Thymus (tissue), 11 donors: Measurements from ENCODE around the gene DISP2. TPM values are rescaled to one million over a fixed set of nuclear protein-coding genes. Genes with fewer than 3 reads are reported as not detected.

Experiments used
- DNase-seq, 9 donors: peaks; one replicate each; pipeline ENCODE4 v3.0.0-alpha.2; 2013; ENCODE audit warnings: low spot score in 9 of 9, low read depth in 6 of 9, missing footprints in 1 of 9
- H3K27ac ChIP-seq, 2 donors: one replicate each; pipeline ENCODE4 v1.5.1; 2013; ENCODE audit warnings: control low read depth in 1 of 2, low read depth in 1 of 2, low read length in 1 of 2, mild to moderate bottlenecking in 1 of 2, moderate library complexity in 1 of 2
- H3K27me3 ChIP-seq, 2 donors: one replicate each; pipeline ENCODE4 v1.5.1; 2013; ENCODE audit warnings: low read length in 1 of 2; ENCODE audit not compliant: control insufficient read depth in 2 of 2, insufficient read depth in 1 of 2
- H3K36me3 ChIP-seq, 2 donors: one replicate each; pipeline ENCODE4 v1.5.1; 2013; ENCODE audit warnings: low read length in 1 of 2, mild to moderate bottlenecking in 1 of 2, moderate library complexity in 1 of 2; ENCODE audit not compliant: control insufficient read depth in 2 of 2, insufficient read depth in 2 of 2
- H3K4me1 ChIP-seq, 2 donors: one replicate each; pipeline ENCODE4 v1.5.1; 2013; ENCODE audit warnings: low read length in 2 of 2; ENCODE audit not compliant: control insufficient read depth in 2 of 2, insufficient read depth in 2 of 2
- H3K4me3 ChIP-seq, 2 donors: one replicate each; pipeline ENCODE4 v1.5.1; 2013; ENCODE audit warnings: low read length in 2 of 2, control low read depth in 1 of 2, mild to moderate bottlenecking in 1 of 2
- H3K9me3 ChIP-seq, 2 donors: one replicate each; pipeline ENCODE4 v1.5.1; 2013; ENCODE audit warnings: low read length in 1 of 2, mild to moderate bottlenecking in 1 of 2; ENCODE audit not compliant: control insufficient read depth in 2 of 2, insufficient read depth in 1 of 2
- WGBS: extraction: QIAGEN DNeasy Blood & Tissue Kit; methylation state at CpG from one replicate; pipeline ENCODE4 v1.1.7; 2013; 5-methylcytosine and 5-hydroxymethylcytosine counted together
- polyA plus RNA-seq: library from polyadenylated mRNA; stranded (reverse); fragments of 200-250 nt; gene quantifications from one replicate; pipeline ENCODE4 v1.2.3, GENCODE V29; 2013
- total RNA-seq: library from RNA; stranded (reverse); fragments of 120-200 nt; gene quantifications from one replicate; pipeline ENCODE4 v1.2.4, GENCODE V29; 2013
- donor health status: healthy.

Gene DISP2
- total and polyA plus RNA-seq, 2 donors = 0.19 to 0.55 TPM

- Histone ChIP-seq H3K9me3 (no peaks in the 10 kb centered on the region), H3K27ac (no peak overlapping the region), H3K36me3 (no peaks in the 10 kb centered on the region), H3K27me3 (no peaks in the 10 kb centered on the region), H3K4me1 (peaks cover 0 to 3% of the 10 kb centered on the region in 2 donors), H3K4me3 (no peak overlapping the region)
- no peak for DNase-seq
- 91% methylated on average over 10 of the region's 10 CpGs for WGBS
These were observed 12.7 kb upstream of the DISP2 start for GRCh38 chr15:40345225-40345866.

- Histone ChIP-seq H3K4me1 (no peaks in the 10 kb centered on the region), H3K36me3 (no peaks in the 10 kb centered on the region), H3K27ac (no peak overlapping the region), H3K4me3 (no peak overlapping the region), H3K9me3 (no peaks in the 10 kb centered on the region), H3K27me3 (no peaks in the 10 kb centered on the region)
- WGBS = 97% methylated on average over 6 of the region's 6 CpGs
- DNase-seq = no peak
These were observed 12.0 kb upstream of the DISP2 start for GRCh38 chr15:40345867-40346578.

- DNase-seq = no peak
- Histone ChIP-seq H3K9me3 (no peaks in the 10 kb centered on the region), H3K27ac (no peak overlapping the region), H3K4me1 (no peaks in the 10 kb centered on the region), H3K27me3 (no peaks in the 10 kb centered on the region), H3K36me3 (no peaks in the 10 kb centered on the region), H3K4me3 (no peak overlapping the region)
- WGBS = 96% methylated on average over 15 of the region's 15 CpGs
These were observed 11.2 kb upstream of the DISP2 start for GRCh38 chr15:40346579-40347558.

- WGBS = 93% methylated on average over 11 of the region's 11 CpGs
- Histone ChIP-seq H3K9me3 (no peaks in the 10 kb centered on the region), H3K36me3 (no peaks in the 10 kb centered on the region), H3K27me3 (no peaks in the 10 kb centered on the region), H3K4me3 (no peak overlapping the region), H3K4me1 (no peaks in the 10 kb centered on the region), H3K27ac (no peak overlapping the region)
- DNase-seq = no peak
These were observed 10.2 kb upstream of the DISP2 start for GRCh38 chr15:40347559-40348473.

GRCh38 chr15:40348474-40348870, 9.5 kb upstream of the DISP2 start:
- Histone ChIP-seq H3K9me3 (no peaks in the 10 kb centered on the region), H3K27me3 (no peaks in the 10 kb centered on the region), H3K4me3 (no peak overlapping the region), H3K4me1 (no peaks in the 10 kb centered on the region), H3K36me3 (no peaks in the 10 kb centered on the region), H3K27ac (no peak overlapping the region)
- 91% methylated on average over 5 of the region's 5 CpGs for WGBS
- DNase-seq = no peak

- no peak overlapping the region for H3K27ac ChIP-seq
These were observed 8.9 kb upstream of the DISP2 start for GRCh38 chr15:40349163-40349562.

GRCh38 chr15:40352281-40352901, 5.6 kb upstream of the DISP2 start:
- H3K36me3 ChIP-seq = no peaks in the 10 kb centered on the region
- H3K27me3 ChIP-seq = peaks cover 0 to 2% of the 10 kb centered on the region in 2 donors
- H3K4me1 ChIP-seq = peaks cover 0 to 9% of the 10 kb centered on the region in 2 donors
- H3K27ac ChIP-seq = no peak overlapping the region
- 97% methylated on average over 7 of the region's 7 CpGs for WGBS
- DNase-seq = no peak
- H3K9me3 ChIP-seq = no peaks in the 10 kb centered on the region
- H3K4me3 ChIP-seq = no peak overlapping the region

More at GRCh38 chr15:40349163-40349562, 8.9 kb upstream of the DISP2 start:
- WGBS = 99% methylated on average over 5 of the region's 5 CpGs
- peaks cover 0 to 2% of the 10 kb centered on the region in 2 donors for H3K27me3 ChIP-seq
- H3K4me1 ChIP-seq = peaks cover 0 to 2% of the 10 kb centered on the region in 2 donors
- H3K4me3 ChIP-seq = no peak overlapping the region
- H3K36me3 ChIP-seq = no peaks in the 10 kb centered on the region
- DNase-seq = no peak
- H3K9me3 ChIP-seq = no peaks in the 10 kb centered on the region

- Histone ChIP-seq H3K9me3 (no peaks in the 10 kb centered on the region), H3K36me3 (no peaks in the 10 kb centered on the region), H3K4me1 (peaks cover 4 to 19% of the 10 kb centered on the region in 2 donors), H3K4me3 (no peak overlapping the region), H3K27me3 (peaks cover 0 to 8% of the 10 kb centered on the region in 2 donors), H3K27ac (no peak overlapping the region)
- DNase-seq = no peak
- 97% methylated on average over 5 of the region's 5 CpGs for whole genome bisulfite sequencing
These were observed 4.3 kb upstream of the DISP2 start for GRCh38 chr15:40353697-40354096.
